Keratinocyte (primary cell): Measurements from ENCODE around the gene GTF3C1. TPM values are rescaled to one million over a fixed set of nuclear protein-coding genes. Genes with fewer than 3 reads are reported as not detected.

ENCODE experiments used
- DNase-seq: peaks from one replicate; pipeline ENCODE4 v3.0.0-alpha.2; 2011; ENCODE audit warnings: low read depth, missing footprints, low spot score
- FAIRE-seq: peaks from 2 replicates; lab custom pipeline; 2011; peaks lifted over from hg19 to GRCh38; lab: Jason Lieb, UNC
- H2AFZ ChIP-seq: 2 replicates; pipeline ENCODE4 v1.6.0; 2012; ENCODE audit warnings: low read length, control low read depth, inconsistent platforms; ENCODE audit not compliant: control insufficient read depth
- H3K27ac ChIP-seq: 2 replicates; pipeline ENCODE4 v1.5.1; 2011; ENCODE audit warnings: low read length; ENCODE audit not compliant: control insufficient read depth, insufficient read depth
- H3K27me3 ChIP-seq: 3 replicates; pipeline ENCODE4 v1.6.0; 2011; ENCODE audit warnings: low read length; ENCODE audit not compliant: control insufficient read depth, insufficient read depth; ENCODE audit errors: extremely low read depth
- H3K36me3 ChIP-seq, 2 experiments: 2 replicates in 1 of 2; 3 replicates in 1 of 2; pipeline ENCODE4 v1.5.1; 2011; ENCODE audit warnings: low read length in 2 of 2, mild to moderate bottlenecking in 1 of 2; ENCODE audit not compliant: control insufficient read depth in 2 of 2, insufficient read depth in 2 of 2; ENCODE audit errors: extremely low read depth in 1 of 2
- H3K4me1 ChIP-seq: 3 replicates; pipeline ENCODE4 v1.5.1; 2011; ENCODE audit warnings: low read length; ENCODE audit not compliant: control insufficient read depth, insufficient read depth; ENCODE audit errors: extremely low read depth
- H3K4me2 ChIP-seq: 3 replicates; pipeline ENCODE4 v1.6.0; 2011; ENCODE audit warnings: low read depth, low read length; ENCODE audit not compliant: control insufficient read depth, insufficient read depth; ENCODE audit errors: extremely low read depth
- H3K4me3 ChIP-seq, 3 experiments: fragments of 200-600 bp in 1 of 3; sonication (generic) in 1 of 3; 2 replicates in 2 of 3; 3 replicates in 1 of 3; pipeline ENCODE4 v1.5.1; 2011 to 2016; ENCODE audit warnings: low read length in 3 of 3, mild to moderate bottlenecking in 3 of 3, control low read depth in 2 of 3, inconsistent platforms in 1 of 3, low read depth in 1 of 3, mixed read lengths in 1 of 3, mixed run types in 1 of 3, moderate library complexity in 1 of 3; ENCODE audit not compliant: control insufficient read depth in 2 of 3, insufficient read depth in 2 of 3; ENCODE audit errors: extremely low read depth in 1 of 3
- H3K79me2 ChIP-seq: 2 replicates; pipeline ENCODE4 v1.6.0; 2012; ENCODE audit warnings: low read length; ENCODE audit not compliant: control insufficient read depth, insufficient read depth
- H3K9ac ChIP-seq: 3 replicates; pipeline ENCODE4 v1.6.0; 2011; ENCODE audit warnings: low read length; ENCODE audit not compliant: control insufficient read depth, insufficient read depth; ENCODE audit errors: extremely low read depth
- H3K9me1 ChIP-seq: 3 replicates; pipeline ENCODE4 v1.6.0; 2011; ENCODE audit warnings: low read length; ENCODE audit not compliant: control insufficient read depth, insufficient read depth; ENCODE audit errors: extremely low read depth
- H3K9me3 ChIP-seq: 2 replicates; pipeline ENCODE4 v1.5.1; 2012; ENCODE audit warnings: low read depth, low read length; ENCODE audit not compliant: control insufficient read depth
- H4K20me1 ChIP-seq: 3 replicates; pipeline ENCODE4 v1.6.0; 2011; ENCODE audit warnings: low read length; ENCODE audit not compliant: control insufficient read depth, insufficient read depth; ENCODE audit errors: extremely low read depth
- EZH2 ChIP-seq: IDR thresholded peaks from one replicate; pipeline ENCODE4 v1.6.1; 2012; ENCODE audit warnings: inconsistent platforms, mild to moderate bottlenecking, low read length, moderate library complexity
- dilution Hi-C: fragments of 300-500 bp; cut with MboI; formaldehyde crosslinking; loops from one replicate; pipeline ENCODE4 v1.7.0; 2020; ENCODE audit warnings: low sequenced_read_pairs; ENCODE audit not compliant: extremely low pct_ligation_motif_present
- polyA plus RNA-seq, 5 experiments: library from polyadenylated mRNA; depleted of rRNA in 3 of 5; stranded (reverse) in 3 of 5; stranded (forward) in 1 of 5; unstranded in 1 of 5; fragments of >200 nt; gene quantifications; 1 replicate in 1 of 5; 2 replicates in 3 of 5; 3 replicates in 1 of 5; pipeline versions ENCODE4 v1.2.1 to v1.2.3, GENCODE V29; 2011 to 2012; ENCODE audit warnings: missing spikeins in 2 of 5, low read depth in 1 of 5, low replicate concordance in 1 of 5
- TF ChIP-seq, protein P1 (sequence below), 3 experiments: IDR thresholded peaks in 1 of 3; conservative IDR thresholded peaks in 1 of 3; optimal IDR thresholded peaks in 1 of 3; 2 replicates in 2 of 3; 3 replicates in 1 of 3; pipeline versions ENCODE3 to v1.5.1; 2011; ENCODE audit warnings: low read length in 3 of 3, mild to moderate bottlenecking in 3 of 3, moderate library complexity in 2 of 3, control low read depth in 1 of 3, inconsistent platforms in 1 of 3; ENCODE audit not compliant: insufficient read depth in 2 of 3; ENCODE audit errors: extremely low read depth in 1 of 3

Gene GTF3C1
- polyA plus RNA-seq, 1 donor (not counting 4 experiments of a cell fraction or from before 2014, with no cell fraction given): 23.5 TPM

DNA sequence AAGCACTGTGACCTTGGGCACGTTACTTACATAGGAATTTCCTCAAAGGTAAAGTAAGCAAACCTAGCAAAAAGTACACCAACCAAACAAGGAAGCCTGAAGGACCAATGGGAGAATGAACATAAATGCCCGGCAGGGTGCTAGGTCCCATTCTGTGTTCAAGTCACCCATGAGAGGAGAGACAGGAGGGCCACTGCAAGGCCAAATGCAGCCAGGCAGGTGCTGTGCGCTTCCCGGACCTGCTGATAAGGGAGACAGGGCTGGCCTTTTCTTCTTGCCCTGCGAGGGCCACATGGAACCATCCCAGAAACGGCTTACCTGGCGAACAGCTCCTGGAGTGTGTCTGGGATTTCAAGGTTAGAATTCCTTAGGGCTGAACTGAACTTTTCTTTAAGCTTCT is 69.0 kb downstream of the GTF3C1 start:
- Histone ChIP-seq H3K9me3 (no peaks in the 10 kb centered on the region), H3K9me1 (no peaks in the 10 kb centered on the region), H3K27me3 (no peaks in the 10 kb centered on the region), H3K9ac (no peak overlapping the region), H3K27ac (no peak overlapping the region), H2AFZ (no peak overlapping the region), H4K20me1 (no peaks in the 10 kb centered on the region), H3K36me3 (peaks cover 33 to 56% of the 10 kb centered on the region in 2 experiments), H3K79me2 (no peaks in the 10 kb centered on the region), H3K4me3 (no peak overlapping the region), H3K4me2 (no peak overlapping the region), H3K4me1 (peaks cover 5% of the 10 kb centered on the region)
- dilution Hi-C loops: no loop called here
- DNase-seq: no peak
- no peak for FAIRE-seq
- no peak for TF ChIP-seq EZH2
- TF ChIP-seq, protein P1, sequence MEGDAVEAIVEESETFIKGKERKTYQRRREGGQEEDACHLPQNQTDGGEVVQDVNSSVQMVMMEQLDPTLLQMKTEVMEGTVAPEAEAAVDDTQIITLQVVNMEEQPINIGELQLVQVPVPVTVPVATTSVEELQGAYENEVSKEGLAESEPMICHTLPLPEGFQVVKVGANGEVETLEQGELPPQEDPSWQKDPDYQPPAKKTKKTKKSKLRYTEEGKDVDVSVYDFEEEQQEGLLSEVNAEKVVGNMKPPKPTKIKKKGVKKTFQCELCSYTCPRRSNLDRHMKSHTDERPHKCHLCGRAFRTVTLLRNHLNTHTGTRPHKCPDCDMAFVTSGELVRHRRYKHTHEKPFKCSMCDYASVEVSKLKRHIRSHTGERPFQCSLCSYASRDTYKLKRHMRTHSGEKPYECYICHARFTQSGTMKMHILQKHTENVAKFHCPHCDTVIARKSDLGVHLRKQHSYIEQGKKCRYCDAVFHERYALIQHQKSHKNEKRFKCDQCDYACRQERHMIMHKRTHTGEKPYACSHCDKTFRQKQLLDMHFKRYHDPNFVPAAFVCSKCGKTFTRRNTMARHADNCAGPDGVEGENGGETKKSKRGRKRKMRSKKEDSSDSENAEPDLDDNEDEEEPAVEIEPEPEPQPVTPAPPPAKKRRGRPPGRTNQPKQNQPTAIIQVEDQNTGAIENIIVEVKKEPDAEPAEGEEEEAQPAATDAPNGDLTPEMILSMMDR (optimal IDR thresholded peaks at IDR 0.05 in 1 of 3, IDR thresholded peaks at IDR 0.05 in 1 of 3, conservative IDR thresholded peaks at IDR 0.05 in 1 of 3; ENCODE audit: extremely low read depth in 1 of 3, insufficient read depth in 2 of 3, low read length in 3 of 3): no peak

DNA sequence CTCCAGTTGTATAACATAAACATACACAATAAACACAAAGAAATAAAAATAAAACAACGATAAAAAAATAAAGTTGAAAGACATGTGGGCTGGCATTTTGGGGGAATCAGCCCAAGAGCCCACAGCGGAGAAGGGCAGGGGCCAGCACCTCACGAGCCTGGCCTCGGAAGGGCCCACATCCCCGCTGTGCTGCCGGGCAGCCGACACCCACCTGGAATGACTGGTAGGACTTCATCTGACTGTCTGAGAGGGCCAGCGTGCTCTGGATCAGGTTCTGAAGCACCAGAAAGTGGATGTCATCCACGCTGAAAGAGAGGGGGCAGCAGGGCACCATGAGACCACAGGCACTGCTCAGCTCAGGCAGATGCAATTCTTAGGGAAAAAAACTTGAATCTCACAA is 73.5 kb downstream of the GTF3C1 start:
- H3K27ac ChIP-seq: no peak overlapping the region
- no peaks in the 10 kb centered on the region for H3K27me3 ChIP-seq
- dilution Hi-C loops: no loop called here
- no peak for DNase-seq
- H3K4me1 ChIP-seq: peaks cover 8% of the 10 kb centered on the region
- H3K9me3 ChIP-seq: no peaks in the 10 kb centered on the region
- no peaks in the 10 kb centered on the region for H3K9me1 ChIP-seq
- H3K9ac ChIP-seq: no peak overlapping the region
- no peak for FAIRE-seq
- TF ChIP-seq, protein P1 (optimal IDR thresholded peaks at IDR 0.05 in 1 of 3, IDR thresholded peaks at IDR 0.05 in 1 of 3, conservative IDR thresholded peaks at IDR 0.05 in 1 of 3; ENCODE audit: extremely low read depth in 1 of 3, insufficient read depth in 2 of 3, low read length in 3 of 3): no peak
- no peak for TF ChIP-seq EZH2
- no peaks in the 10 kb centered on the region for H3K79me2 ChIP-seq
- H3K4me3 ChIP-seq: no peak overlapping the region
- no peak overlapping the region for H2AFZ ChIP-seq
- H3K36me3 ChIP-seq: peaks cover 24 to 32% of the 10 kb centered on the region in 2 experiments
- H4K20me1 ChIP-seq: no peaks in the 10 kb centered on the region
- H3K4me2 ChIP-seq: no peak overlapping the region
